HL-60 (cell line): ENCODE data around the gene PGBD5.
A peak's percentile ranks its signal among the peaks of the same experiment; 100 is the strongest.

Experiments
- DNase-seq, 2 experiments: peaks; one replicate each; pipeline ENCODE4 v3.0.0-alpha.2; 2010 to 2020; ENCODE audit warnings: low read depth in 1 of 2, low spot score in 1 of 2
- H3K27ac ChIP-seq: fragments of 250-450 bp; sonication (Bioruptor Pico); replicated peaks from 2 replicates; pipeline ENCODE4 v1.5.1; 2020; ENCODE audit warnings: mild to moderate bottlenecking, moderate library complexity
- H3K27me3 ChIP-seq: fragments of 250-450 bp; sonication (Bioruptor Pico); 2 replicates; pipeline ENCODE4 v1.5.1; 2021; ENCODE audit warnings: mild to moderate bottlenecking, moderate library complexity; ENCODE audit not compliant: insufficient read depth, poor library complexity, severe bottlenecking
- H3K4me3 ChIP-seq: replicated peaks from 2 replicates; pipeline ENCODE4 v1.5.1; 2011; ENCODE audit warnings: mild to moderate bottlenecking, control low read depth, low read length; ENCODE audit not compliant: insufficient read depth
- GABPA ChIP-seq: IDR thresholded peaks from 2 replicates; pipeline ENCODE4 v1.6.1; 2012; ENCODE audit warnings: low read depth
- POLR2AphosphoS5 ChIP-seq: IDR thresholded peaks from 2 replicates; pipeline ENCODE4 v1.6.1; 2012; ENCODE audit warnings: low read depth
- SPI1 ChIP-seq: IDR thresholded peaks from 2 replicates; pipeline ENCODE4 v1.6.1; 2012; ENCODE audit warnings: low read depth, mild to moderate bottlenecking, borderline replicate concordance
- TF ChIP-seq, protein P1 (sequence below): IDR thresholded peaks from 2 replicates; pipeline ENCODE4 v1.6.1; 2012; ENCODE audit warnings: low read depth; ENCODE audit not compliant: insufficient replicate concordance
- TF ChIP-seq, protein P2 (sequence below): IDR thresholded peaks from one replicate; pipeline ENCODE4 v1.5.1; 2011; ENCODE audit warnings: low read length, control low read depth, inconsistent platforms; ENCODE audit not compliant: insufficient read depth

The PGBD5 gene

DNA sequence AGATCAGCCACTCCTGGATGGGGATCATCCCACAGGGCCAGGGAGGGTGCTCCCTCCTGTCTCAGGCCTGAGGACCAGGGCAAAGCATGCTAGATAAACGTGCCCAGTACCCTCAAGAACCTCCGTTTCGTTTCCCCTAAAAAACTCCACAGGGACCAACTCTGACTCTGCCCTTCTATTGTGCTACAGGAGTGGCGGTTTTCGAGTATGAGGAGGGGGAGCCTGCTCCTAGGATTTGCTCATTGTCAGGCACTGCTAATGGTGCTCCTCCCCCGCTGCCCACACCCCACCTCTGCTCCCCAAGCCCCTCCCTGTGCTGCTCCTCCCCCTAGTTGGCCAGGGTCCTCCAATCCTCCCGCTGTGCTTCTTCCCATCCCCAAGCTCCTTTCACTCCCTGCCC lies 32.0 kb downstream of the PGBD5 start:
- H3K27me3 ChIP-seq, result no peaks in the 10 kb centered on the region
- DNase-seq, result no peak
- TF ChIP-seq POLR2AphosphoS5 (no peak), SPI1 (no peak), GABPA (no peak)
- TF ChIP-seq, protein P1, sequence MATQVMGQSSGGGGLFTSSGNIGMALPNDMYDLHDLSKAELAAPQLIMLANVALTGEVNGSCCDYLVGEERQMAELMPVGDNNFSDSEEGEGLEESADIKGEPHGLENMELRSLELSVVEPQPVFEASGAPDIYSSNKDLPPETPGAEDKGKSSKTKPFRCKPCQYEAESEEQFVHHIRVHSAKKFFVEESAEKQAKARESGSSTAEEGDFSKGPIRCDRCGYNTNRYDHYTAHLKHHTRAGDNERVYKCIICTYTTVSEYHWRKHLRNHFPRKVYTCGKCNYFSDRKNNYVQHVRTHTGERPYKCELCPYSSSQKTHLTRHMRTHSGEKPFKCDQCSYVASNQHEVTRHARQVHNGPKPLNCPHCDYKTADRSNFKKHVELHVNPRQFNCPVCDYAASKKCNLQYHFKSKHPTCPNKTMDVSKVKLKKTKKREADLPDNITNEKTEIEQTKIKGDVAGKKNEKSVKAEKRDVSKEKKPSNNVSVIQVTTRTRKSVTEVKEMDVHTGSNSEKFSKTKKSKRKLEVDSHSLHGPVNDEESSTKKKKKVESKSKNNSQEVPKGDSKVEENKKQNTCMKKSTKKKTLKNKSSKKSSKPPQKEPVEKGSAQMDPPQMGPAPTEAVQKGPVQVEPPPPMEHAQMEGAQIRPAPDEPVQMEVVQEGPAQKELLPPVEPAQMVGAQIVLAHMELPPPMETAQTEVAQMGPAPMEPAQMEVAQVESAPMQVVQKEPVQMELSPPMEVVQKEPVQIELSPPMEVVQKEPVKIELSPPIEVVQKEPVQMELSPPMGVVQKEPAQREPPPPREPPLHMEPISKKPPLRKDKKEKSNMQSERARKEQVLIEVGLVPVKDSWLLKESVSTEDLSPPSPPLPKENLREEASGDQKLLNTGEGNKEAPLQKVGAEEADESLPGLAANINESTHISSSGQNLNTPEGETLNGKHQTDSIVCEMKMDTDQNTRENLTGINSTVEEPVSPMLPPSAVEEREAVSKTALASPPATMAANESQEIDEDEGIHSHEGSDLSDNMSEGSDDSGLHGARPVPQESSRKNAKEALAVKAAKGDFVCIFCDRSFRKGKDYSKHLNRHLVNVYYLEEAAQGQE, result no peak
- TF ChIP-seq, protein P2, sequence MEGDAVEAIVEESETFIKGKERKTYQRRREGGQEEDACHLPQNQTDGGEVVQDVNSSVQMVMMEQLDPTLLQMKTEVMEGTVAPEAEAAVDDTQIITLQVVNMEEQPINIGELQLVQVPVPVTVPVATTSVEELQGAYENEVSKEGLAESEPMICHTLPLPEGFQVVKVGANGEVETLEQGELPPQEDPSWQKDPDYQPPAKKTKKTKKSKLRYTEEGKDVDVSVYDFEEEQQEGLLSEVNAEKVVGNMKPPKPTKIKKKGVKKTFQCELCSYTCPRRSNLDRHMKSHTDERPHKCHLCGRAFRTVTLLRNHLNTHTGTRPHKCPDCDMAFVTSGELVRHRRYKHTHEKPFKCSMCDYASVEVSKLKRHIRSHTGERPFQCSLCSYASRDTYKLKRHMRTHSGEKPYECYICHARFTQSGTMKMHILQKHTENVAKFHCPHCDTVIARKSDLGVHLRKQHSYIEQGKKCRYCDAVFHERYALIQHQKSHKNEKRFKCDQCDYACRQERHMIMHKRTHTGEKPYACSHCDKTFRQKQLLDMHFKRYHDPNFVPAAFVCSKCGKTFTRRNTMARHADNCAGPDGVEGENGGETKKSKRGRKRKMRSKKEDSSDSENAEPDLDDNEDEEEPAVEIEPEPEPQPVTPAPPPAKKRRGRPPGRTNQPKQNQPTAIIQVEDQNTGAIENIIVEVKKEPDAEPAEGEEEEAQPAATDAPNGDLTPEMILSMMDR, result no peak
- no peak overlapping the region for H3K4me3 ChIP-seq
- H3K27ac ChIP-seq, result no peak overlapping the region

DNA sequence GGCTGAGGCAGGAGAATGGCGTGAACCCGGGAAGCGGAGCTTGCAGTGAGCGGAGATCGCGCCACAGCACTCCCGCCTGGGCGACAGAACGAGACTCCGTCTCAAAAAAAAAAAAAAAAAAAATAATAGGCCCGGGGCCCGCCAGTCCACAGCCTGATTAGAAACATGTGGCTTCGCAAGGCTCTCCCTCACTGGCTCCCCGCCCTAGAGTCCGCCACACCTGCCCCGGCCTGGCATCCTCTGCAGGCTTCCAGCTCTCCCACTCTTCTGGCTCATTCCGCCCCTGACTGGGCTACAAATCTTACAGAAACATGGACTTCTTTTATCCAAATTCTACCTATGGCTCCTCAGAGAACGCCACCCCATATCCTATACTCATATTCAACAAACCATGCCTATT lies 32.4 kb downstream of the PGBD5 start:
- H3K27me3 ChIP-seq, result no peaks in the 10 kb centered on the region

DNA sequence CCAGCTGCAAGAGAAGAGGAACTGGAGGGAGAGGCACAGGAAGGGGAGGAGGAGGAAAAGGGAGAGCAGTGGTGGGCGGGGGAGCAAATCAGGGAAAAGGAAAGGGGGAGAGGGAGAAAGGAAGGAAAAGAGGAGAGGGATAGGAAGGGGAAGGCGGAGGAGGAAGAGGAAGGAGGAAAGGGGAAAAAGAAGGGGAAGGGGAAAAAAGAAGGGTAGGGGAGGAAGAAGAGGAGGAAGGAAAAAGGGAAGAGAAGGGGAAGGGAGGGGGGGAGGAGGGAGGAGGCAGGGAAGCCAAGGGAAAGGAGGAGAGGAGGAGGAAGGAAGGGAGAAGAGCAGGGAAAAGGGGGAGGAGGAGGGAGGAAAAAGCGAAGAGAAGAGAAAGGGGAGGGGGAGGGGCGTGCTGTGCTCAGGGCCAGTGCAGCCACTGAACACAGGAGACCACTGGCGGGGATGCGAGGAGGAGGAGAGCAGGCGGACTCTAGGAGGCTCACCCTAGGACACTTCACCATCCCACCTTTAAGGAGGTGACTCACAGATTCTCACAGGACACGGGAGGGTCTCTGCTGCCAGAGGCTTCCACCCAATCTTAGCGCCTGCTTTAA lies 33.1 kb downstream of the PGBD5 start:
- TF ChIP-seq SPI1 (peak; percentile 55; the same call in 1 of the 2 replicates), GABPA (no peak)
- Histone ChIP-seq H3K27me3 (no peaks in the 10 kb centered on the region), H3K4me3 (no peak overlapping the region), H3K27ac (no peak overlapping the region)
- DNase-seq, result no peak

More for the DNA sequence above, 32.4 kb downstream of the PGBD5 start:
- DNase-seq, result no peak
- H3K27ac ChIP-seq, result no peak overlapping the region
- no peak overlapping the region for H3K4me3 ChIP-seq
- TF ChIP-seq SPI1 (no peak), GABPA (no peak), POLR2AphosphoS5 (no peak)
- TF ChIP-seq, protein P2, result no peak
- TF ChIP-seq, protein P1, result no peak

DNA sequence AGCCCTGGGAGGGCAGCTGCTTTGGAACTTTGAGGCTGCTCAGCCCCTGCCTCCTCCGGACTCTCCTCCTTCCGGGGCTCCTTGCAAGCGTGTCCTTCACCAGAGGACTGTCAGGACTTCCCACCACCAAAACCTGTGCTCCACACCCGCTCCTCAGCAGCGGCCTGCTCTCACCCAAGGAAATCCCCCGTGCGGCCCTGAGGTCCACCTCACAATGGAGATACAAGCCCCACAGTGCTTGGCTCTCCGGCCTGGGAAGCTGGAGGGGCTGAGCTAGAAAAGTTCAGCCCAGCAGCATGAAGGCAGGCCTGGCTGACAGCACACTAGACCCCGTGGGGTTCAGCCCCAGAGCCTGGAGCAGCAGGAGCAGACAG lies 33.6 kb downstream of the PGBD5 start:
- peak in 1 of 2 experiments; percentile 4 for DNase-seq
- no peak overlapping the region for H3K4me3 ChIP-seq
- H3K27me3 ChIP-seq, result no peaks in the 10 kb centered on the region
- no peak overlapping the region for H3K27ac ChIP-seq
- TF ChIP-seq GABPA (no peak), SPI1 (no peak), POLR2AphosphoS5 (no peak)
- TF ChIP-seq, protein P2, result no peak
- TF ChIP-seq, protein P1, result no peak
